HG03039 (cell line): ENCODE data around the gene ADORA1.

ENCODE experiments used
- ATAC-seq: cut with Tn5 transposase; IDR thresholded peaks from one replicate; pipeline ENCODE4 v1.9.1; 2021; ENCODE audit warnings: mild to moderate bottlenecking, moderate library complexity; ENCODE audit not compliant: unreplicated experiment

Gene ADORA1

DNA sequence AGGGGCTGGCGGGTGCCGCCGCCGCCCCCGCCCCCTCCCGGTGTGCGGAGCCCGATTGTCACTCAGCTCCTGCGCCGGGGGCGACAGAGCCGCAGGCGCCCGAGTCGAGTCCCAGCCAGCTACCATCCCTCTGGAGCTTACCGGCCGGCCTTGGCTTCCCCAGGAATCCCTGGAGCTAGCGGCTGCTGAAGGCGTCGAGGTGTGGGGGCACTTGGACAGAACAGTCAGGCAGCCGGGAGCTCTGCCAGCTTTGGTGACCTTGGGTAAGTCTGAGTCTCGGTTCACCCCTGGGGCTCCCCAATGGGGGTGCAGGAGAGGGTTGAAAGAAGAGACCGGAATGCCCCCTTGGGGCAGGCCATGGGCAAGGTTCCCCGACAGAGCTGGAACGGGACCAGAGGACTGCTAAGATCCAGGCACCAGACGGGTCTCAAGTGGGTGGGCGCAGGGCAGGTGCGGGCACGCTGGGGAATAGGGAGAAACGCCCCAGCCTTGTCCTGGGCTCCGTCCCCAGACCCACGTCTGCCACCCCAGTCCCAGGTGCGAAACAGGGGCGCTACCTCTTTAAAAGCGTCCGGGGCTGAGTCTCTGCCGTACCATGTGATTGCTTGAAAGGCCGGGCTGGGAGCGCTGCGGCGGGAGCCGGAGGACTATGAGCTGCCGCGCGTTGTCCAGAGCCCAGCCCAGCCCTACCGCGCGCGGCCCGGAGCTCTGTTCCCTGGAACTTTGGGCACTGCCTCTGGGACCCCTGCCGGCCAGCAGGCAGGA is at the start of gene ADORA1:
TSS of gene ADORA1 (plus strand) at position 61 of the 765 bp plus-strand sequence. CDS start 1,116 bp downstream, outside the sequence.
- no peak for ATAC-seq

DNA sequence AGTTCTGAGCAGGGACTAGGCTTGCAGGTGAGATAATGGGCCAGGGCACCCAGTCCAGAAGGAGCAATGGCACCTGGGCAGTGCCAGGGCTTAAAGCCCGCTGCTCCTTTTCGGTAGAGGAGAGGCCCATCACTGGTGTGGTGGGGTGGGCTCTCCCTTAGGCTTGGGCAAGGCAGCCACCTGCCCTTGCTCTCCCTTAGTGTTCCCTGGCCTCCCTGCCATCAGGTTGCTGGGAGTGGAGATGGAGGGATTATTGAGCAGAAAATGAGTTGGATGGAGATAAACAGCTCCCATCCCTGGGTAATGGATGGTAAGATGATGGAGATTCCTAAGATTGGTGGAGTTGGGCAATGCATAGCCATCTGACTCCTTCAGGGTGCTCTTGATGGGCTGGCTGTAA is 49.6 kb upstream of the ADORA1 start:
- ATAC-seq: no peak

DNA sequence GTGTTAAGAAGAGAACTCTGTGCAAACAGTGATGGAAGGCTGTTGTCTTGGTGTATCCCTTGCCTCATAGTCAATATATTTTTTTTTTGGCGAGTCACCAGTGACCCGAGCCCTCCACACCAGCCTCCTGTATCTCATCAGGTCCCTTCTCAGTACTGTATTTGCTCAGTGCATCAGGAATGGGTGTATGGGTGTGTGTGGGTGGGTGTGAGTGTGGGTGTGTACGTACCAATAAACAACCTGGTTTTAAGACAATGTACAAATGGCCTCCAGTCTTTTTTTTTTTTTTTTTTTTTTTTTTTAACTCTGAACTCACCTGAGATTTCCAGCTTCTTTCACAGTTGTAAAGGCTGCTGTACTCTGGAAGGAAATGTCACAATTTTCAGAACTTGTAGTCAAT is 49.0 kb upstream of the ADORA1 start:
- no peak for ATAC-seq

DNA sequence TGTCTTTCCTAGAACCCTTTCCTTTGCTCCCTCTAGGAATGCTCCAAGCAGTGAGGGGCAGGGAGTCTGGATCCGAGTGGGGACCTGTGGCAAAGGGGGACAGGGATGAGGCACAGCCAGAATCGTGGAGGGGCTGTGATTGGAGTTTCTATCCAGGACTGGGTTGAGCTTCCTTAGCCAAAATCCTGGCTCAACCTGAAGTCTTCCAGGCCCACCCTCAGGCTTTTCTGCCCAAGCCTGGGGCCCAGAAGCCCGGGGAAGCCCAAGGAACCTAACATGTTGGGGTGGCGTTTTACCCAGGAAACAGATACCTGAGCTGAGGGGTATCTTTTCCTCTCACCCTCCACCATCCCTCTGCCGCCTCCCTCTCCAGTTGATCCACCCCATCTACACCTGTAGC is 47.1 kb upstream of the ADORA1 start:
- ATAC-seq: no peak

DNA sequence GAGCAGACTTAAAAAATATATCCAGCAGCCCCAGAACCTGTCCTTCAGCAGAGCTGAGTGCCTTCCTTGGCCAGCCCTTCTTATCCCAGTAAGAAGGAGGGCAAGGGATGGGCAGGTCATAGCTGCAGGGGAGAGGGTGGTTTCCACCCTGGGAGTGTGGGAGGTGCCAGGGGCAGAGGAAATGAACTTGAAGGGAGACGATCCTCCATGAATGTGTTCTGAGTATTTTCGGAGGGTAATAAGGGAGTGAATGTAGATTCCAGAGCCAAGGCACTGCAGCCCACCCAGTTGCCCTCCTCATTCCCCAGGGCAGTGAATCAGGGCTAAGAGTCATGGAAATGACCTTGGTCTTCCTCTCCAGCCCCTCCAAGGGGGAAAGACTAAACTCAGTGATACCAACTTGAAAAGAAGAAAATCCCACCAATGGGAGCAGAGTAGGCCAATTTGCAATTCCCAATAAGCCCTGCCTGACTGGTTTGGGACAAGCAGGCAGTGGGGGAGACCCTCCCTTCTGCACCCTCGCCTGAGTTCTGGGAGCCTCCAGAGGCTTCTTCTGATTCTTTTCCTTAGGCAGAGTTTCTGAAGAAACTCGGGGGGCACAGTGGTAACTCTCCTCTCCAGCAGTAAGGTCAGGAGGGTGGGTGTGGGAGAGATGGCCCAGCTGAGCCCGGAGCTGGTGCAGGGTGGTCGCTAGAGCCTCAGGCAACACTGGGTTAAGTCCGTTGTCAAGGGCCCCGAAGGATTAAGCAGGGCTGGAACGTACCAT is 45.9 kb upstream of the ADORA1 start:
- no peak for ATAC-seq

DNA sequence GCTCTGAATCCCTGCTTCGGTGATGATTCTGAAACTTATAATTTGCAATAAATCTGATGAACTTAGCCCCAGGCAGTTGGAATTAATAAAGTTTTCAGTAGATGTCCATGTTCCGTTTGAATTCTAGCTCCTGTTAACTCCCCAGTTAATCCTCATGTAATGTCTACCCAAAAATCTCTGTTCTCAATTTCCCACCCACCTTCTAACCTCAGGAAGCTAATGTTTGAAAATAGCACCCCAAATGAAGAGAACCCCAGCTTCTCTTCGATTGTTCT is 45.4 kb upstream of the ADORA1 start:
- no peak for ATAC-seq

DNA sequence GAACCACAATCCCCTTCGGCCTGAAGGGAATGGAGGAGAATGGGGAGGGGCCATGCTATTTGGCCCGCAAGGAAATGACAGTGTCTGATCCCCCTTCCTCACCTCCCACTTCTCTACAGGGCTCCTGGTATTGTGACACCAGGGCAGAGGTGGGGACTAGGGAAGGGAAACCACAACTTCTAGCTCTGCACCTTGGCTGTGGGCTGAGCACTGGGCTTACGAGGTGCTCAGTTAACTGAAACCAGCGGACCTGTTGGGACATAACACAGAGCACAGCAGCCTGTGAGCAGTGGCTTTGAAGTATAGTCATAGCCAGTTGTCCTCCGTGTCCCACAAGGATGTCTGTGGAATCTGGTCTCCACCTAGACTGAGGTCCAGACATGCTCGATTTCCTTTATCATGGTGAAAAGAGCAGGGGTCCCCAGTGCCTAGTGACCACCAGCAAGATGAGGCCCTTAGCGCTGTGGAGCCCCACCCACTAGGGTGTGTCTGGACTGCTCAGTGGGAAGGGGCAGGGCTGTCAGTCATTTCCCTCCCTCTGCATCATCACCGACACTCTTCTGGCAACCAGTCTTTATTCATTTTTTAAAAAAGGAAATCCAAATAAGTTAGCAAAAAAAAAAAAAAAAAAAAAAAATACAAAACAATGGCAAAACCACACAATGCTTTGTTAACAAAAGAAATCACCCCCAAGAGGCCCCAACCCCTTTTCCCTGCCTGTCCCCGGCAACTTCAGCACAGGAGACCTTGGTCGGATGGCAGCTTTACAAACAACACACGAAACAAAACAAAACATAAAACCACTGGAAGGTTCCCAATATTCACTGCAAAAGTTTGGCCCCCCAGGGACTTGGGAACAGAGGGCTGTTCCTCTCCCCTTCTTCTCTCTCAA is 44.7 kb upstream of the ADORA1 start:
- no peak for ATAC-seq

DNA sequence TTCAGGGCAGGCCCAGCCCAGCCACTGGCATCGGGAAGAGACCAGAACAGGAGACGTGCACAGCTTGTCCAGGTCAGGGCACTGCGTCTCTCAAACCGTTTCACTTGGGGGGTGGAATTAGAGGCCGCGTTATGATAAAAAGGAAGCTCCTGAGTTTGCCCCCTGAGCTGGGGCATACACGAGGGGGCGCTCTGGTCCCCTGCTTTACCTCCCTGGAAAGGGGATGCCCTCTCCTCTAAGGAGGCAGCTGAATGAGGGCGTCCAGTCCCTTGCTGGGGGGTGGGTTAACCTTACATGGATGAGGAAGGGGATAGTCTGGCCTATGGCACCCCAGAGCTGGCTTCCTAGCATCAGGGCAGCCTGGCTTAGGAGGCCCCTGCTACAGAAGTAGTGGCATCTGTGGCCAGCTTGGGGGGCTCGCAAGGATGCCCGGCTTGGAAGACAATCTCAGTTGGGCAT is 44.0 kb upstream of the ADORA1 start:
- ATAC-seq: no peak

DNA sequence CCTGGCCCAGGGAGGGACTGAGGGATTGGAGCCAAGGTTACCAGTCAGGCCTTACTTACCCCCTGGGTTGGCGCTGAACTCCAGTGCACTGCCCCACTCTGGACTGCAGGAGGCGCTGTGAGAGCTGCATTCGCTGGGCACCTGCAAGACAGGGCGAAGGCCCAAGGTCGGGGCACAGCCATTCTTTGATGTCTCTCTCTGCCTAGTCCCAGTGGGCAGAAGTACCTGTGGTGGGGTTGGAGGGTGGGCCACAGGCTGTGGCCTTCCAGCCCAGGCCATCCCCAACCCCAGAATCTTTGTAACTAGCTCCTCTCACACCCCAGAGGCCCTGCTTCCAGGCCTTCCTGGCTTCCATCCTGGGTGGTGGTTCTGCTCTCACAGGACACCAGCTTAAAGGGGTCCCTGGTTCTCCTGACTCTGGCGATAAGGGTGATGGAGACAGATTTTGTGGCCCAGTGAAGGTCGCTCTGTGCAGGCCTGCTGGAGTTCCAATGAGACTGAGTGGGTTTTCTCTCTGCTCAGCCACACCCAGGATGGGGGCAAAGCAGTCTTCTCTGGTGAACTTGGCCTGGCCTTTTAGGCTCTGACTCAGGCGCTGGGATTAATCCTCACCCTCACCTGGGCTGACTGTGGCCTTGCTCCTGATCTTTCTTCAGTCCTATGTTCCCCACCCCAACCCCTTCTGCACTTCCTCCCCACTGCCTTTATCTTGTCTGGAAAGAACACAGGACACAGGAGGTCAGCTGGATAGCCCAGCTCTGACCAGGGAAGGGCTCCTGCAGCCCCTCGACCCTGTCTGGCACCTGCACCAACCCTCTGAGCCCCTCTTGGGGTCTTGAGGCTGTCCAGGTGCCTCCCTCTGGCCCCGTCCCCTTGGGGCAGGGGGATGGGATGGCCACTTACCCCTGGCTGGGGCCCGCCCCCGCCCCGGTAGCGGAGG is 42.7 kb upstream of the ADORA1 start:
- no peak for ATAC-seq

DNA sequence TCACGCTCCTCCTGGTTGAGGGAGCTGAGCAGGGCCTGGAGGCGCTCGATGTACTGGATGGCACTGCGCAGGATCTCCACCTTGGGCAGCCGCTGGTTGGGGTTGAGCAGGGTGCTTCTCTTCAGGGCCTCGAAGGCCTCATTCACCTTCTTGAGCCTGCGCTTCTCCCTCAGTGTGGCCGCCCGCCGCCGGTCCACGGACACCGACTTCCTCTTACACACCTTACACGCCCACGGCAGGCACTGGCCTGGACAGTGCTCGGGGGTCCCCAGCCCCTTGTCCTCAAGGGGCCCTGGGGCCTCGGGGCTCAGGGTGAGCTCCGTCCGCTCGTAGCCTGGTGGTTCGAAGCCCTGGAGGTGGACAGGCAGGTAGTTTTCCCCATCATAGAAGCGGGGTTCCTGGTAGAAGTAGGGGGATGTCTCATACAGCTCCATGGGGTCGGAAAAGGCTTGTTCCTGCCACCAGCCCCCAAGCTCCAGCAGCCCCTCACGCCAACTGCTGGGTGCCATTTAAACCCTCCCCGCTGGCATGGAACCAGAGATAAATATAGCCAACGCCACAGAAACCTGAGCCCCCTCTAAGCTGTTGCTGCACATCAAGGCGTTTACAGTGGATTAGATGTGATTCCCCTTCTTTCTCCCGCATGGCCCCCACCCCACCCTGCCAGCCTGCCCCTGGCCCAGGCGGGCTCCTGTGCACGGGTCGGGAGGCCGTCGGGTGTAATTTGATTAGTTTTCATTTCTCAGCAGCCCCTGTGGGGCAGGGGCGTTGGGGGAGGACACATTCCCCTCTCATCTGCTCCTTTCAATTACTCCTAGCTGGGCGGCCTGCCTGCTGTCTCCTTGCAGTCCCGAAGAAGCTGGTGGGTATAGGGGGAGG is 41.8 kb upstream of the ADORA1 start, which contains the start of gene MYOG:
TSS of gene MYOG (minus strand) at position 485 of the 879 bp plus-strand sequence. CDS start at position 434, 51 bp downstream.
- ATAC-seq: no peak

DNA sequence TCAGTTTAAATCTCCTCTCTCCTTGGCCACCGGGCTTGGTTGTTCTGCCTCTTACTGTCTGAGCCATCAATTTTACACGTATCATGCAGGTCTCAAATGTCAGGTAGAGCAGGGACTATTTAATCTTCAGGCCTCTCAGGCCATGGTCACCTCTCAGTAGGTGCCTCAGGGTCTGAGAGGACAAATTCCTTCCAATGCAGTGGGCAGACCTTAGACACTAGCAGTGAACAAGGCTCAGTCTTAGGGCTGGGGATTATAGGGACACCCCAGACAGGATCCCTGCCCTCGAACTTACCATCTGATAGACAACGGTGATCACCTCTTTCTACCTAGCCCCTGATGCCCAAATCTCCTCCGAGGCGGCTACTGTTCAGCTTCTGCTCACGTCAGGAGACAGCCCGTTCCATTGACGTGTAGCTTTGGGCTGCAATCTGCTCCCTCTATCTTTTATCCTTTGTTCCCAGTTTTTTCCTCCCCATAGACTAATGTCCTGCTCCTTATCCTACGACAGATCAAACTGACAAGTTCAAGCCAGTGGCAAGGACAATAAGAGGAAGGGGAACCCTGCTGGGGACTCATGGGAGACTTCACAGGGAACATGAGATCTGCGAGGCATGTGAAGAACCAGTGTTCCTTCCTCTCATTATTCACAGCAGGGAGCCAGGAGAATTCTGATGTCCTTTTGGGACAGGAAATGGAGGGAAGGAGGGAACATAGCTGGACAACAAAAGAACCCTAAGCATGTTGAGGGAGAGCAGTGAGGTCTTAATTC is 40.3 kb upstream of the ADORA1 start:
- no peak for ATAC-seq

DNA sequence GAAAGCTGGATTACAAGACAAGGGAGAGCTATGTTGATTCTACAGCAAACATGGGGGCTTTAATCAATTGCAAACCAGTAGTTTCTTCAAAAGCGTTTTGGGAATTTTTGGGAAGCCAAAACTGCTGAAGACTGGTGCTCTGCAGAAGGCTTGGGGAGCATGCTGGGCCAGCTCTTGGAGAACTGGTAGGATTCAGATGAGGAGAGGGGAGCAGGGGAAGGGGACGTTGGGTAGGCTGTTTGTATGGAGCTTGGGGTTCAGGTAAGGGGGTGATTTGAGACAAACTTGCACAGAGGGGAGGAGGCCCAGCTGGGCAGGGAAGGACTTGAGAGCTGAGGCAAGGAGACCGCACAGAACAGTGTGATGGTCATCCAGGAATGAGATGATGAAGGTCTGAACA is 39.1 kb upstream of the ADORA1 start:
- ATAC-seq: no peak

DNA sequence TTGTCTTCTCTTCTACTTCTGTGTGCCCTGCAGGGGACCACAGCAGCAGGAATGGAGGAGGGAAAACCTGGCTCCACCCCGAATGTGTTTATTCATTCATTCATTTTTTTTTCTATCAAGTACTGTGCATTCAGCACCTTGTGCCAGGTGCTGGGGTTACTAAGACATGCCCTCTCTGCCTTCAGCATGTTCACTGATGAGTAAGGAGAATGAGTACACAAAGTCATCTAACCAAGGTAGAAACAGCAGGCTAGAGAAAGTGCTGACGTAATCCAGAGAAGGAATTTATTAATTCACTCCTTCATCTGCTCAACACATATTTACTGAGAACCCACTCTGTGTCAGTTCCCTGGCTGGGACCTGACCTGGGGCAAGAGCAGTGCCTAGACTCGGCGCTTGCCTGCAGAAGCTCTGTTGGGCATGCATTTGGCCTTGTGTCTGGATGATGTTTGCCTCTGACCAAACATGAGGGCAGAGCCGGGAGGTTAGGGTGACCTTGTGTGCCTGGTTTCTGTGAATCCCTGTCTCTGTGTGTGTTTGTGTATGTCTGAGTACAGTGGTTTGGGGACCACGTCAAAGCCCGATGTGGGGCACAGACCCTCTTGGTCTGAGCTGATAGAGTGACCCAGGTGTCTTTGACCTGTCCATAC is 38.4 kb upstream of the ADORA1 start:
- ATAC-seq: no peak

DNA sequence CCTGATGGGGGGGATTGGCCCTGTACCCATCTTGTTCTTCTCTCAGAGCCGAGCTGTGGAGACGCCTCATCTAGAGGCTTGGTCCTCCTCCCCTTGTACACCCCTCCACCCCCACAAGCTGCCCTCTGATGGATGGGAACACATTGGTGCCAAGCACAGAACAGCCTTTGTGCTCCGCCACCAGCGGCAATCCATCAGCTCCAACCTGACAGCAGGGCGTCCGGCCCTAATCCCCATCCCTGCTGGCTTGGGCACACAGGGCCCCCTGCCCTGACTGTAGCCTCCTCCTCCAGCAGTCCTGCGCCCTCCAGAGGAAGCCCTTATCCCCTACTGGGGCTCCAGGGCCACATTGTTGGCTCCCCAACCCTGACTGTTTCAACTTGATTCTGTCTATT is 37.9 kb upstream of the ADORA1 start:
- ATAC-seq: no peak

DNA sequence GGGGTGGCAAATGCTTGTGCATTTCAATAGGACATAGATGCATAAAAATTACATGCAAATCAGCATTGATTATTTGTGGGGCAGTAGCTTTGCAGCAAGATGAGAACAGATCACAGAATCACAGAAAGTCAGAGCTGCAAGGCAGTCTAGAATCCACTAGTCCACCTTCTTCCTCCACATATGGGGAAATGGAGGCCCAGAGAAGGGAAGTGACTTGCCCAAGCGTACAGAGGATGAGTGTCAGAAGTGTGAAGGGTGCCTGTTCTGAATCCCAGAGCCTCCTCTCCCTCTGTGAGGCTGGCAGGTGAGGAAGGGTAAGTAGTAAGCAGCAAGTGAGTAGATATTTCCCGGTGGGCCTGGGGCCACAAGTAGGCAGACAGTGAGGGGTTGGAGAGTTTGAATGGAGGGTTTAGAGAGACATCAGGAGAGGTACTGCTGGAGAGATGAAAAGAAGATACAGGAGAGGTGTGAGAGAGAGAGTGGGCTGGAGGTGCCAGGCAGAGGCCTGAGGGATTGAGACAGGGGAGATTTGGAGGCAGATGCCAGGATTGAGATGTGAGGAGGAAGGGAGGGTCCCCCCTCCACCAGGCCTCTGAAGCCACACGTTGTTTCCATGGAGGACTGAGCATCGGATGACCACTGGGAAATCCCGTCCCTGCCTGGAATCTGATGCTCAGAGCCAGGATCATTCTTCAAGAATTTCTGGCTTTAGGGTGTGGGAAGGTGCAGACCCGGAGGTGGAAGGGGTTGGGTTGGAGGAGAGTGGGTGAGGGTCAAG is 36.9 kb upstream of the ADORA1 start:
- ATAC-seq: no peak

DNA sequence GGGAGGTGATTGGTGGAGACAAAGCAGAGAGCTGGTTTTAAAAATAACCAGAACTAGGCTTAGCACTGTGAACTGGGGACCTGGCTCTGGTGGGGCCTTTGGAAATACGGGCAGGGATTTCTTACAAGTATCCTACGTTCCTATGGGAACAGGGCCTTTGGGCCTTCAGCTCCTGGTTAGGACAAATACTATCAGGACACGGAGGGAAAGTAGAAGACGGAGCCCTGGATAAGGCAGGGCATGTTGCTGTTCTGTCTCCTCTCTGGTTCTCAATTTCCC is 36.4 kb upstream of the ADORA1 start:
- ATAC-seq: no peak

DNA sequence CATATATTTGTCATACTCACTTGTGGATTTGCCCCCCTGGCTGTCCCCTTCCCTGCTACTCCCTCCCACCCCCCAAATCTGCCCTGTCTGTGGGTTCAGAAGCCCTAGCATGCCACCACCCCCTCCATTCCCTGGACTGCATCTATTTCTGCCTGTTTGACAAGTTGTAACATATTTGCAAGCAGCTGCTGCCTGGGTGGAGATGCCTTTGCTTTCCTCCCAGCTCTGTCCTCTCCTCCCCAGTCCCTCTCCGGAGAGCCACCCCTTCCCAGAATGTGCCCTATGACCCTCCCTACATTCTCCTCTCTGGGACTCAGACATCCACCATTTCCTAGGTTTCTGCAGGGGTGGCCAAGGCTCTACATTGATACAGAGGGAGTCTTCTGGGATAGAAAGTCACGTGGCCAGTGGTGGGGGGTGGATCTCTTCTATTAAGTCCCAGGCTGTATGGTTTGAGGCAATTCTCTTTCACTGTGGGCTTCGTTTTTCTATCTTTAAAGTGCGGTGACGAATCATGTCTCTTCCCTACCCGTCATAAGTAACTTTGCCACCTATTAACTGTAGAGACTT is 35.7 kb upstream of the ADORA1 start:
- ATAC-seq: no peak
